KBM-7 (cell line): ENCODE results near the gene NCOA1.
A peak's percentile ranks its signal among the peaks of the same experiment; 100 is the strongest.

Experiments used
- DNase-seq: peaks from one replicate; pipeline ENCODE4 v3.0.0-alpha.2; 2015
- in situ Hi-C: fragments of 300-500 bp; cut with MboI; formaldehyde crosslinking; loops from 2 replicates; pipeline ENCODE4 v1.14.3; 2020; ENCODE audit warnings: low sequenced_read_pairs, low pct_unique_long_range_greater_than_20kb, mixed read lengths

Gene NCOA1

GRCh38 chr2:24744356-24744755 lies 253.3 kb downstream of the NCOA1 start:
- in situ Hi-C loops = no loop called here

GRCh38 chr2:24745825-24746224 lies 254.8 kb downstream of the NCOA1 start:
- DNase-seq = no peak
- in situ Hi-C loops = no loop called here

More at GRCh38 chr2:24744356-24744755, 253.3 kb downstream of the NCOA1 start:
- no peak for DNase-seq

- in situ Hi-C loops = no loop called here
- no peak for DNase-seq
Observed at GRCh38 chr2:24747299-24747698, 256.2 kb downstream of the NCOA1 start.

GRCh38 chr2:24749069-24749691 lies 258.1 kb downstream of the NCOA1 start:
- no peak for DNase-seq

GRCh38 chr2:24754985-24755705 lies 264.1 kb downstream of the NCOA1 start:
- in situ Hi-C loops = no loop called here
- no peak for DNase-seq

More at GRCh38 chr2:24749069-24749691, 258.1 kb downstream of the NCOA1 start:
- in situ Hi-C loops = no loop called here

- no peak for DNase-seq
- in situ Hi-C loops = no loop called here
Observed at GRCh38 chr2:24756789-24757188, 265.7 kb downstream of the NCOA1 start.

- DNase-seq = no peak
- in situ Hi-C loops = no loop called here
Observed at GRCh38 chr2:24761866-24762265, 270.8 kb downstream of the NCOA1 start.

- in situ Hi-C loops = no loop called here
Observed at GRCh38 chr2:24762518-24762917, 271.5 kb downstream of the NCOA1 start.

GRCh38 chr2:24763843-24764242 lies 272.8 kb downstream of the NCOA1 start:
- in situ Hi-C loops = no loop called here
- DNase-seq = no peak

More at GRCh38 chr2:24762518-24762917, 271.5 kb downstream of the NCOA1 start:
- DNase-seq = no peak

GRCh38 chr2:24766609-24767008 lies 275.6 kb downstream of the NCOA1 start:
- in situ Hi-C loops = no loop called here
- no peak for DNase-seq

- no peak for DNase-seq
- in situ Hi-C loops = no loop called here
Observed at GRCh38 chr2:24768013-24768412, 277.0 kb downstream of the NCOA1 start.

- in situ Hi-C loops = no loop called here
- no peak for DNase-seq
Observed at GRCh38 chr2:24768601-24769000, 277.5 kb downstream of the NCOA1 start.

- DNase-seq = no peak
- in situ Hi-C loops = no loop called here
Observed at GRCh38 chr2:24771061-24771460, 280.0 kb downstream of the NCOA1 start.

GRCh38 chr2:24771764-24772586 lies 280.9 kb downstream of the NCOA1 start:
- no peak for DNase-seq
- in situ Hi-C loops = no loop called here

GRCh38 chr2:24774373-24774772 lies 283.3 kb downstream of the NCOA1 start:
- in situ Hi-C loops = no loop called here
- DNase-seq = no peak

- DNase-seq = peak; percentile 21
- in situ Hi-C loops = no loop called here
Observed at GRCh38 chr2:24779116-24779515, 288.1 kb downstream of the NCOA1 start.

- in situ Hi-C loops = no loop called here
- no peak for DNase-seq
Observed at GRCh38 chr2:24783641-24784040, 292.6 kb downstream of the NCOA1 start.

GRCh38 chr2:24785671-24786321 lies 294.7 kb downstream of the NCOA1 start:
- in situ Hi-C loops = no loop called here
- peak; percentile 86 for DNase-seq

GRCh38 chr2:24787532-24787931 lies 296.5 kb downstream of the NCOA1 start:
- in situ Hi-C loops = no loop called here

More at GRCh38 chr2:24787532-24787931, 296.5 kb downstream of the NCOA1 start:
- no peak for DNase-seq
